ENCODE results near the gene NPIPA1.
"Not testable (repeated sequence)": the region's sequence is repeated elsewhere in the genome, so short reads cannot be mapped to it uniquely, and the experiment has no call there.

NPIPA1 gene

DNA sequence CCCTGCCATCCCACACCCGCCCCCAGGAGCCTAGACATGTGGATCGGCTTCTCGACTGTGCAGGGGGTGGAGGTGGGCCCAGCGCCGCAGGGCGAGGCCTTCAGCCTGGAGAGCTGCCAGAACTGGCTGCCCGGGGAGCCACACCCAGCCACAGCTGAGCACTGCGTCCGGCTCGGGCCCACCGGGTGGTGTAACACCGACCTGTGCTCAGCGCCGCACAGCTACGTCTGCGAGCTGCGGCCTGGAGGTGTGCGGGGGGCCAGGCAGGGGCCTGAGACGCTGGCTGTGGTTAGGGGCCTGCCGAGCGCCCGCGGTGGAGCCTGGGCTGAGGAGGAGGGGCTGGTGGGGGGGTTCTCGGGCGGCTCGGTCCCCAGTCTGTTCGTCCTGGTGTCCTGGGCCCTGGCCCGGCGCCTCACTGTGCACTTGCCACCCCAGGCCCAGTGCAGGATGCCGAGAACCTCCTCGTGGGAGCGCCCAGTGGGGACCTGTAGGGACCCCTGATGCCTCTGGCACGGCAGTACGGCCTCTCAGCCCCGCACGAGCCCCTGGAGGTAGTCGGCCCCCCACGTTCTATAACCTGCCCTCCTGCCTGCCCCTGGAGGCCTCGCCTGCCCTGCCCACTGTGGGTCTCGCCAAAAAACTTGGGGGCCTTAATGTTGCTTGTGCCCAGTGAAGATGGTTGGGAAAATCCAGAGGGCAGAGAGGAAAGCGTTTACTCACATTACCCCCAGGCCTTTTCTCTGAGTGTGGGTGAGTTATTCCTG is 17.2 kb upstream of the NPIPA1 start:
- not testable (repeated sequence) for H3K27me3 ChIP-seq (ENCODE audit: control insufficient read depth, insufficient read depth, low read length); H3K27ac ChIP-seq (ENCODE audit: low read length); H3K4me3 ChIP-seq (ENCODE audit: low read length); H3K9ac ChIP-seq (ENCODE audit: low read length); H3K36me3 ChIP-seq (ENCODE audit: control insufficient read depth, low read depth, low read length); H3K4me1 ChIP-seq (ENCODE audit: control insufficient read depth, low read depth, low read length); H3K9me3 ChIP-seq (ENCODE audit: control insufficient read depth, low read depth, low read length)

DNA sequence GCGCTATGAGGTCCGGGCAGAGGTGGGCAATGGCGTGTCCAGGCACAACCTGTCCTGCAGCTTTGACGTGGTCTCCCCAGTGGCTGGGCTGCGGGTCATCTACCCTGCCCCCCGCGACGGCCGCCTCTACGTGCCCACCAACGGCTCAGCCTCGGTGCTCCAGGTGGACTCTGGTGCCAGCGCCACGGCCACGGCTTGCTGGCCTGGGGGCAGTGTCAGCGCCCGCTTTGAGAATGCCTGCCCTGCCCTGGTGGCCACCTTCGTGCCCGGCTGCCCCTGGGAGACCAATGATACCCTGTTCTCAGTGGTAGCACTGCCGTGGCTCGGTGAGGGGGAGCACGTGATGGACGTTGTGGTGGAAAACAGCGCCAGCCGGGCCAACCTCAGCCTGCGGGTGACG is 15.0 kb upstream of the NPIPA1 start:
- not testable (repeated sequence) for H3K27me3 ChIP-seq (ENCODE audit: control insufficient read depth, insufficient read depth, low read length); H3K36me3 ChIP-seq (ENCODE audit: control insufficient read depth, low read depth, low read length); H3K9me3 ChIP-seq (ENCODE audit: control insufficient read depth, low read depth, low read length); H3K9ac ChIP-seq (ENCODE audit: low read length); H3K4me1 ChIP-seq (ENCODE audit: control insufficient read depth, low read depth, low read length); H3K27ac ChIP-seq (ENCODE audit: low read length); H3K4me3 ChIP-seq (ENCODE audit: low read length)

DNA sequence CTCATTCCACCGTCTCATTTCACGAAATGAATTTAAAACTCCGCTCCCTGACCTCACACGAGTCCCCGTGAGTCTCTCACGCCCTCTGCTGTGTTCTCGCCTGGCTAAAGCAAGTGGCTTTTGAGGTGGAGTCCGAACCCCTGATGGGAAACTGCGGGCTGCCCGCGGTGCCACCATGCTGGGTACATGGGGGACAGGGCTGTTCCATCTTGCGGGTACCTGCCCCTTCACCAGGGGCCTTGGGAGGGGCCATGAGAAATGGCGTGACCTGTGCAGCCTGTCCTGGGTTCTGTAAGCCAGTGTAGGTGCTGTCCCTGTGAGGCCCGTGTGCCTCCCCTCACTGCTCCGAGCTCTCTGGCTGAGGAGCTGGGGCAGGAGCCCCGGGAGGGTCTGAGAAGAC is 14.3 kb upstream of the NPIPA1 start:
- not testable (repeated sequence) for H3K36me3 ChIP-seq (ENCODE audit: control insufficient read depth, low read depth, low read length); H3K27ac ChIP-seq (ENCODE audit: low read length); H3K9ac ChIP-seq (ENCODE audit: low read length); H3K27me3 ChIP-seq (ENCODE audit: control insufficient read depth, insufficient read depth, low read length); H3K4me3 ChIP-seq (ENCODE audit: low read length); H3K4me1 ChIP-seq (ENCODE audit: control insufficient read depth, low read depth, low read length); H3K9me3 ChIP-seq (ENCODE audit: control insufficient read depth, low read depth, low read length)

DNA sequence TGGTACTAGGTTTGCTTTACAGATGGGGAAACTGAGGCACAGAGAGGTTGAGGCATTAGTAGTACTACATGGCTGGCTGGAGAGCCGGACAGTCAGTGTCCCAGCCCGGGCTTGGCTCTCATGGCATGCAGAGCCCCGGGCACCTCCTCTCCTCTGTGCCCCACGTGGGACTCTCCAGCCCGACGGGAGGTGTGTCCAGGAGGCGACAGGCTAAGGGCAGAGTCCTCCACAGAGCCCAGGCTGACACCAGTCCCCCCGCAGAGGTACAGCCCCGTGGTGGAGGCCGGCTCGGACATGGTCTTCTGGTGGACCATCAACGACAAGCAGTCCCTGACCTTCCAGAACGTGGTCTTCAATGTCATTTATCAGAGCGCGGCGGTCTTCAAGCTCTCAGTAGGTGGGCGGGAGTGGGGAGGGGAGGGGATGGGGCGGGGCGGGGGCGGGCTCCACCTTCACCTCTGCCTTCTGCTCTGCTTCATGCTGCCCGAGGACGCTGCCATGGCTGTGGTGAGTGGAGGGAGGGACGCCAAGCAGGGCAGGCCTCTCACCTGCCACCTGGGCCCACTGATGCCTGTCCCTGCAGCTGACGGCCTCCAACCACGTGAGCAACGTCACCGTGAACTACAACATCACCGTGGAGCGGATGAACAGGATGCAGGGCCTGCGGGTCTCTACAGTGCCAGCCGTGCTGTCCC is 13.7 kb upstream of the NPIPA1 start:
- not testable (repeated sequence) for H3K4me1 ChIP-seq (ENCODE audit: control insufficient read depth, low read depth, low read length); H3K9me3 ChIP-seq (ENCODE audit: control insufficient read depth, low read depth, low read length); H3K9ac ChIP-seq (ENCODE audit: low read length); H3K36me3 ChIP-seq (ENCODE audit: control insufficient read depth, low read depth, low read length); H3K27me3 ChIP-seq (ENCODE audit: control insufficient read depth, insufficient read depth, low read length); H3K27ac ChIP-seq (ENCODE audit: low read length); H3K4me3 ChIP-seq (ENCODE audit: low read length)

DNA sequence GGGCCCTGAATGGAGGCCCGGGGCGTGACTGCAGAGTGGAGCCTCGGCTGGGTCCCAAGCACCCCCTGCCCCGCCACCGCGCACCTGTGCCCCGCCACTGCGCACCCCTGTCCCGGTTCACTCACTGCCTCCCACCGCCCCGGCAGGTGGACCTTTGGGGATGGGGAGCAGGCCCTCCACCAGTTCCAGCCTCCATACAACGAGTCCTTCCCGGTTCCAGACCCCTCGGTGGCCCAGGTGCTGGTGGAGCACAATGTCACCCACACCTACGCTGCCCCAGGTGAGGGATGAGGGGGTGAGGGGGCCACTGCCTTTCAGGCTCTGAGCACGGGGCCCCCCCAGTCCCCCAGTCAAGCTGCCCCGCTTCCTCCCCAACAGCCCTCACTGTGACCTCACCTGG is 12.9 kb upstream of the NPIPA1 start:
- H3K4me3 ChIP-seq (ENCODE audit: low read length); H3K27me3 ChIP-seq (ENCODE audit: control insufficient read depth, insufficient read depth, low read length); H3K36me3 ChIP-seq (ENCODE audit: control insufficient read depth, low read depth, low read length); H3K9ac ChIP-seq (ENCODE audit: low read length); H3K9me3 ChIP-seq (ENCODE audit: control insufficient read depth, low read depth, low read length); H3K27ac ChIP-seq (ENCODE audit: low read length); H3K4me1 ChIP-seq (ENCODE audit: control insufficient read depth, low read depth, low read length): not testable (repeated sequence)

DNA sequence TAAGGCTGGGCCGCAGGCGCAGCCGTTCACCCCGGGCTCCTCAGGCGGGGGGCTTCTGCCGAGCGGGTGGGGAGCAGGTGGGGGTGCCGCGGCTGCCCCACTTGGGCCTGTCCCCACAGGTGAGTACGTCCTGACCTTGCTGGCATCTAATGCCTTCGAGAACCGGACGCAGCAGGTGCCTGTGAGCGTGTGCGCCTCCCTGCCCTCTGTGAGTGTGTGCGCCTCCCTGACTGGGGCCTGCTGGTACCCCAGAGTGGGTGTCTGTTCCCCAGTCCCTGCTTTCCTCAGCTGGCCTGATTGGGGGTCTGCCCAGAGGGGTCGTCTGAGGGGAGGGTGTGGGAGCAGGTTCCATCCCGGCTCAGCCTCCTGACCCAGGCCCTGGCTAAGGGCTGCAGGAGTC is 12.3 kb upstream of the NPIPA1 start:
- H3K4me1 ChIP-seq (ENCODE audit: control insufficient read depth, low read depth, low read length); H3K36me3 ChIP-seq (ENCODE audit: control insufficient read depth, low read depth, low read length): not testable (repeated sequence)

DNA sequence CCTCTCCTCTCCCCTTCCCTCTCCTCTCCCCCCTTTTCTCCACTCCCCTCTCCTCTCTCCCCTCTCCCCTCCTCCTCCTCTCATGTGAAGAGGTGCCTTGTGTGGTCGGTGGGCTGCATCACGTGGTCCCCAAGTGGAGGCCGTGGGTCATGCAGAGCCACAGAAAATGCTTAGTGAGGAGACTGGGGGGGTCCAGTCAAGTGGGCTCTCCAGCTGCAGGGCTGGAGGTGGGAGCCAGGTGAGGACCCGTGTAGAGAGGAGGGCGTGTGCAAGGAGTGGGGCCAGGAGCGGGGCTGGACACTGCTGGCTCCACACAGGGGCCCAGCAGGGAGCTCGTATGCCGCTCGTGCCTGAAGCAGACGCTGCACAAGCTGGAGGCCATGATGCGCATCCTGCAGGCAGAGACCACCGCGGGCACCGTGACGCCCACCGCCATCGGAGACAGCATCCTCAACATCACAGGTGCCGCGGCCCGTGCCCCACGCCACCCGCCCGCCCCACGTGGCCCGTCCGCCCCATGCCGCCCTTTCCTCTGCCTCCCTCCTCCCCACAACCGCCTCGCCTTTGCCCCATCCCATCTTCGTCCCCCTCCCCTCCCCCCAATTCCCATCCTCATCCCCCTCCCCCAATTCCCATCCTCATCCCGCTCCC is 9.1 kb upstream of the NPIPA1 start:
- not testable (repeated sequence) for H3K9ac ChIP-seq (ENCODE audit: low read length); H3K4me3 ChIP-seq (ENCODE audit: low read length); H3K4me1 ChIP-seq (ENCODE audit: control insufficient read depth, low read depth, low read length); H3K36me3 ChIP-seq (ENCODE audit: control insufficient read depth, low read depth, low read length); H3K27me3 ChIP-seq (ENCODE audit: control insufficient read depth, insufficient read depth, low read length); H3K27ac ChIP-seq (ENCODE audit: low read length); H3K9me3 ChIP-seq (ENCODE audit: control insufficient read depth, low read depth, low read length)

More for the DNA sequence above, 12.3 kb upstream of the NPIPA1 start:
- H3K27ac ChIP-seq (ENCODE audit: low read length); H3K4me3 ChIP-seq (ENCODE audit: low read length); H3K27me3 ChIP-seq (ENCODE audit: control insufficient read depth, insufficient read depth, low read length); H3K9ac ChIP-seq (ENCODE audit: low read length); H3K9me3 ChIP-seq (ENCODE audit: control insufficient read depth, low read depth, low read length): not testable (repeated sequence)

DNA sequence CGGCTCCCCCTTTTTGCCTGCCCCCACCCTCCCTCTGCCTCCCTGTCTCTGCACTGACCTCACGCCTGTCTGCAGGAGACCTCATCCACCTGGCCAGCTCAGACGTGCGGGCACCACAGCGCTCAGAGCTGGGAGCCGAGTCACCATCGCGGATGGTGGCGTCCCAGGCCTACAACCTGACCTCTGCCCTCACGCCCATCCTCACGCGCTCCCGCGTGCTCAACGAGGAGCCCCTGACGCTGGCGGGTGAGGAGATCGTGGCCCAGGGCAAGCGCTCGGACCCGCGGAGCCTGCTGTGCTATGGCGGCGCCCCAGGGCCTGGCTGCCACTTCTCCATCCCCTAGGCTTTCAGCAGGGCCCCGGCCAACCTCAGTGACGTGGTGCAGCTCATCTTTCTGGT is 8.1 kb upstream of the NPIPA1 start:
- H3K9me3 ChIP-seq (ENCODE audit: control insufficient read depth, low read depth, low read length); H3K4me3 ChIP-seq (ENCODE audit: low read length); H3K9ac ChIP-seq (ENCODE audit: low read length); H3K4me1 ChIP-seq (ENCODE audit: control insufficient read depth, low read depth, low read length); H3K27ac ChIP-seq (ENCODE audit: low read length); H3K27me3 ChIP-seq (ENCODE audit: control insufficient read depth, insufficient read depth, low read length); H3K36me3 ChIP-seq (ENCODE audit: control insufficient read depth, low read depth, low read length): not testable (repeated sequence)

DNA sequence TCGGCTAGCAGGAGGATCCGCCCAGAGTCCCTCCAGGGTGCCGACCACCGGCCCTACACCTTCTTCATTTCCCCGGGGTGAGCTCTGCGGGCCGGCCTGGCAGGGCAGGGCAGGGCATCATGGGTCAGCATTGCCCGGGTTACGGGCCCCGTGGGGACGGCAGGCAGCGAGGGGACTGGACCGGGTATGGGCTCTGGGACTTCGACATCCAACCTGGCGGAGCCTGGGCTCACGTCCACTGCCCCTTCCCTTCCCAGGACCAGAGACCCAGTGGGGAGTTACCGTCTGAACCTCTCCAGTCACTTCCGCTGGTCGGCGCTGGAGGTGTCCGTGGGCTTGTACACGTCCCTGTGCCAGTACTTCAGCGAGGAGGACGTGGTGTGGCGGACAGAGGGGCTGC is 7.0 kb upstream of the NPIPA1 start:
- H3K9ac ChIP-seq (ENCODE audit: low read length); H3K36me3 ChIP-seq (ENCODE audit: control insufficient read depth, low read depth, low read length); H3K4me1 ChIP-seq (ENCODE audit: control insufficient read depth, low read depth, low read length); H3K9me3 ChIP-seq (ENCODE audit: control insufficient read depth, low read depth, low read length); H3K4me3 ChIP-seq (ENCODE audit: low read length); H3K27me3 ChIP-seq (ENCODE audit: control insufficient read depth, insufficient read depth, low read length); H3K27ac ChIP-seq (ENCODE audit: low read length): not testable (repeated sequence)

DNA sequence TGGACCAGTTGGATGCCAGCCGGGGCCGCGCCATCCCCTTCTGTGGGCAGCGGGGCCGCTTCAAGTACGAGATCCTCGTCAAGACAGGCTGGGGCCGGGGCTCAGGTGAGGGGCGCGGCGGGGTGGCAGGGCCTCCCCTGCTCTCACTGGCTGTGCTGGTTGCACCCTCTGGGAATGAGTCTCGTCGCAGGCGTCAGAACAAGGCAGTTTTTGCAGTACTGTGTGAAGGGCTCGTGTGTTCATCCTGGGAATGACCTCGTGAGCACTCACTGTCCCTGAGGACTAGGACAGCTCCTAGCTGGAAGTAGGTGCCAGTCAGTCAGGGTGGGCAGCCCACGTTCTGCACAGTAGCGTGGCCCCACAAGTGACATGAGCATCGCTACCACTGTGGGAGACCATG is 6.3 kb upstream of the NPIPA1 start:
- not testable (repeated sequence) for H3K4me1 ChIP-seq (ENCODE audit: control insufficient read depth, low read depth, low read length); H3K36me3 ChIP-seq (ENCODE audit: control insufficient read depth, low read depth, low read length); H3K27ac ChIP-seq (ENCODE audit: low read length); H3K9me3 ChIP-seq (ENCODE audit: control insufficient read depth, low read depth, low read length); H3K4me3 ChIP-seq (ENCODE audit: low read length); H3K9ac ChIP-seq (ENCODE audit: low read length); H3K27me3 ChIP-seq (ENCODE audit: control insufficient read depth, insufficient read depth, low read length)

DNA sequence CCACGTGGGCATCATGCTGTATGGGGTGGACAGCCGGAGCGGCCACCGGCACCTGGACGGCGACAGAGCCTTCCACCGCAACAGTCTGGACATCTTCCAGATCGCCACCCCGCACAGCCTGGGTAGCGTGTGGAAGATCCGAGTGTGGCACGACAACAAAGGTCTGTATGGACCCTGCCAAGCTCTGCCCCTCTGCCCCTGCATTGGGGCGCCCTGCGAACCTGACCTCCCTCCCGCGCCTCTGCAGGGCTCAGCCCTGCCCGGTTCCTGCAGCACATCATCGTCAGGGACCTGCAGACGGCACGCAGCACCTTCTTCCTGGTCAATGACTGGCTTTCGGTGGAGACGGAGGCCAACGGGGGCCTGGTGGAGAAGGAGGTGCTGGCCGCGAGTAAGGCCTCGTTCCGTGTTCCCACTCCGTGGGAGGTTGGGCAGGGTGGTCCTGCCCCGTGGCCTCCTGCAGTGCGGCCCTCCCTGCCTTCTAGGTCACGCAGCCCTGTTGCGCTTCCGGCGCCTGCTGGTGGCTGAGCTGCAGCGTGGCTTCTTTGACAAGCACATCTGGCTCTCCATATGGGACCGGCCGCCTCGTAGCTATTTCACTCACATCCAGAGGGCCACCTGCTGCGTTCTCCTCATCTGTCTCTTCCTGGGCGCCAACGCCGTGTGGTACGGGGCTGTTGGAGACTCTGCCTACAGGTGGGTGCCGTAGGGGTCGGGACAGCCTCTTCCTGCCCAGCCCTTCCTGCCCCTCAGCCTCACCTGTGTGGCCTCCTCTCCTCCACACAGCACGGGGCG is 4.5 kb upstream of the NPIPA1 start:
- not testable (repeated sequence) for H3K4me3 ChIP-seq (ENCODE audit: low read length)

More for the DNA sequence above, 4.5 kb upstream of the NPIPA1 start:
- H3K4me1 ChIP-seq (ENCODE audit: control insufficient read depth, low read depth, low read length); H3K9ac ChIP-seq (ENCODE audit: low read length); H3K9me3 ChIP-seq (ENCODE audit: control insufficient read depth, low read depth, low read length); H3K27me3 ChIP-seq (ENCODE audit: control insufficient read depth, insufficient read depth, low read length); H3K27ac ChIP-seq (ENCODE audit: low read length); H3K36me3 ChIP-seq (ENCODE audit: control insufficient read depth, low read depth, low read length): not testable (repeated sequence)

Data from iPS-18a (cell line).